Measurements from ENCODE around the gene RAC2.

GRCh38 chr22:37260901-37261336 is 16.9 kb upstream of the RAC2 start:
- no peak for TF ChIP-seq EZH2 (IDR thresholded peaks at IDR 0.05; ENCODE audit: low read depth)
- TF ChIP-seq CTCF (conservative IDR thresholded peaks at IDR 0.05): peak; percentile 98
